ENCODE measurements around the gene TRIP13. TPM values are rescaled to one million over a fixed set of nuclear protein-coding genes. Genes with fewer than 3 reads are reported as not detected.

Gene TRIP13
- polyA plus RNA-seq, 1 donor from 2014 or later: 2.1 TPM

DNA sequence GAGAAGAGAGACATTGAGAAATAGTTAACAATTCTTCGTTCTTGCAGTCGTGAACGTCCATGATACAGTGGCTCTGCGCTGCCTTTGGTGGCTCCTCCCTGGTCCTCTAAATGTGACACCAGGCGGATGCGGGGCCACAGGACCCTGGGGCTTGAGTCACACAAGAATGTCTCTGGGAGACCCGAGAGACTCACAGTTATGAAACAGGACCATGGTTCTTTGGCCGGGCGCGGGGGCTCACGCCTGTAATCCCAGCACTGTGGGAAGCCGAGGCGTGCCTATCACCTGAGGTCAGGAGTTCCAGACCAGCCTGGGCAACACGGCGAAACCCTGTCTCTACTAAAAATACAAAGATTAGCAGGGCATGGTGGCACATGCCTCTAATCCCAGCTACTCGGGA, 41.1 kb upstream of the TRIP13 start:
- no peaks in the 10 kb centered on the region for H3K9me3 ChIP-seq (ENCODE audit: low read length)
- H3K27me3 ChIP-seq (ENCODE audit: insufficient read depth, low read depth, low read length): no peaks in the 10 kb centered on the region
- H3F3A ChIP-seq (ENCODE audit: insufficient read depth, low read length, poor library complexity, severe bottlenecking): no peaks in the 10 kb centered on the region
- no peaks in the 10 kb centered on the region for H3K36me3 ChIP-seq (ENCODE audit: insufficient read depth, low read length)
- H2AFZ ChIP-seq (ENCODE audit: low read depth, low read length): no peak overlapping the region
- no peaks in the 10 kb centered on the region for H3K9me2 ChIP-seq (ENCODE audit: insufficient read depth, low read length)
- H3K27ac ChIP-seq (ENCODE audit: low read length): no peak overlapping the region
- no peaks in the 10 kb centered on the region for H4K20me1 ChIP-seq (ENCODE audit: insufficient read depth)
- TF ChIP-seq EZH2 (IDR thresholded peaks at IDR 0.05; ENCODE audit: borderline replicate concordance, insufficient read depth, low read length, poor library complexity, severe bottlenecking) (no peak), EP300 (conservative IDR thresholded peaks at IDR 0.05; ENCODE audit: poor library complexity, severe bottlenecking) (no peak), MXI1 (conservative IDR thresholded peaks at IDR 0.05; ENCODE audit: poor library complexity, severe bottlenecking) (no peak), REST (IDR thresholded peaks at IDR 0.05; ENCODE audit: borderline replicate concordance) (no peak), SMC3 (conservative IDR thresholded peaks at IDR 0.05; ENCODE audit: poor library complexity) (no peak), RAD21 (conservative IDR thresholded peaks at IDR 0.05) (no peak), TAF1 (IDR thresholded peaks at IDR 0.05; ENCODE audit: low read depth) (no peak), POLR2AphosphoS5 (IDR thresholded peaks at IDR 0.05) (no peak)
- TF ChIP-seq, protein P1, sequence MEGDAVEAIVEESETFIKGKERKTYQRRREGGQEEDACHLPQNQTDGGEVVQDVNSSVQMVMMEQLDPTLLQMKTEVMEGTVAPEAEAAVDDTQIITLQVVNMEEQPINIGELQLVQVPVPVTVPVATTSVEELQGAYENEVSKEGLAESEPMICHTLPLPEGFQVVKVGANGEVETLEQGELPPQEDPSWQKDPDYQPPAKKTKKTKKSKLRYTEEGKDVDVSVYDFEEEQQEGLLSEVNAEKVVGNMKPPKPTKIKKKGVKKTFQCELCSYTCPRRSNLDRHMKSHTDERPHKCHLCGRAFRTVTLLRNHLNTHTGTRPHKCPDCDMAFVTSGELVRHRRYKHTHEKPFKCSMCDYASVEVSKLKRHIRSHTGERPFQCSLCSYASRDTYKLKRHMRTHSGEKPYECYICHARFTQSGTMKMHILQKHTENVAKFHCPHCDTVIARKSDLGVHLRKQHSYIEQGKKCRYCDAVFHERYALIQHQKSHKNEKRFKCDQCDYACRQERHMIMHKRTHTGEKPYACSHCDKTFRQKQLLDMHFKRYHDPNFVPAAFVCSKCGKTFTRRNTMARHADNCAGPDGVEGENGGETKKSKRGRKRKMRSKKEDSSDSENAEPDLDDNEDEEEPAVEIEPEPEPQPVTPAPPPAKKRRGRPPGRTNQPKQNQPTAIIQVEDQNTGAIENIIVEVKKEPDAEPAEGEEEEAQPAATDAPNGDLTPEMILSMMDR (IDR thresholded peaks at IDR 0.05; ENCODE audit: poor library complexity, severe bottlenecking): no peak
- H3K79me2 ChIP-seq (replicated peaks; ENCODE audit: insufficient read depth, low read length): no peaks in the 10 kb centered on the region
- no peak overlapping the region for H3K4me2 ChIP-seq (ENCODE audit: low read length)
- H3K4me3 ChIP-seq (ENCODE audit: low read length): no peak overlapping the region
- no peak overlapping the region for H3K9ac ChIP-seq (ENCODE audit: low read length)

DNA sequence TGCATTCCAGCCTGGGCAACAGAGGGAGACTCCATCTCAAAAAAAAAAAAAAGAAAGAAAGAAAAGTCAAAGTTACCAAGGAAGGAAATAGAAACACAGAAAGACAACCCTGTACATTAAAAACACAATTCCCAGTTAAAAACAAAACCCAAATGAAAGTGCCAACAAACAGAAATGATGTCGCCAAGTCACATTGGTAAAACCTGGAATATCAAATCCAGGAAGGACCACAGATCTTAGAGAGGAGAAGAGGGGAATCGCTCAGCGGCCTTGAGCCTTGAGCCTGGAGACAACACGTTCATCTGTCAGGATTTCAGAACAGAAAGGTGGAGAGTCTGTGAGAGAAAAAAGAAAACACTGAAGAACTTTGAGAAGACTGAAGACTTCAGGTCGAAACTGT, 40.7 kb upstream of the TRIP13 start:
- Histone ChIP-seq H4K20me1 (ENCODE audit: insufficient read depth) (no peaks in the 10 kb centered on the region), H3K36me3 (ENCODE audit: insufficient read depth, low read length) (no peaks in the 10 kb centered on the region), H3K9me2 (ENCODE audit: insufficient read depth, low read length) (no peaks in the 10 kb centered on the region), H2AFZ (ENCODE audit: low read depth, low read length) (no peak overlapping the region), H3K4me3 (ENCODE audit: low read length) (no peak overlapping the region), H3K27me3 (ENCODE audit: insufficient read depth, low read depth, low read length) (no peaks in the 10 kb centered on the region), H3F3A (ENCODE audit: insufficient read depth, low read length, poor library complexity, severe bottlenecking) (no peaks in the 10 kb centered on the region), H3K9me3 (ENCODE audit: low read length) (no peaks in the 10 kb centered on the region), H3K4me2 (ENCODE audit: low read length) (no peak overlapping the region), H3K79me2 (replicated peaks; ENCODE audit: insufficient read depth, low read length) (no peaks in the 10 kb centered on the region), H3K27ac (ENCODE audit: low read length) (no peak overlapping the region), H3K9ac (ENCODE audit: low read length) (no peak overlapping the region)
- TF ChIP-seq TAF1 (IDR thresholded peaks at IDR 0.05; ENCODE audit: low read depth): no peak
- TF ChIP-seq, protein P1 (IDR thresholded peaks at IDR 0.05; ENCODE audit: poor library complexity, severe bottlenecking): no peak
